HL-60 (cell line): ENCODE measurements around the gene TDRD9.

Experiments used
- DNase-seq, 2 experiments: peaks; one replicate each; pipeline ENCODE4 v3.0.0-alpha.2; 2010 to 2020; ENCODE audit warnings: low read depth in 1 of 2, low spot score in 1 of 2
- H3K27ac ChIP-seq: fragments of 250-450 bp; sonication (Bioruptor Pico); replicated peaks from 2 replicates; pipeline ENCODE4 v1.5.1; 2020; ENCODE audit warnings: mild to moderate bottlenecking, moderate library complexity
- H3K27me3 ChIP-seq: fragments of 250-450 bp; sonication (Bioruptor Pico); 2 replicates; pipeline ENCODE4 v1.5.1; 2021; ENCODE audit warnings: mild to moderate bottlenecking, moderate library complexity; ENCODE audit not compliant: insufficient read depth, poor library complexity, severe bottlenecking
- H3K4me3 ChIP-seq: replicated peaks from 2 replicates; pipeline ENCODE4 v1.5.1; 2011; ENCODE audit warnings: mild to moderate bottlenecking, control low read depth, low read length; ENCODE audit not compliant: insufficient read depth
- GABPA ChIP-seq: IDR thresholded peaks from 2 replicates; pipeline ENCODE4 v1.6.1; 2012; ENCODE audit warnings: low read depth
- POLR2AphosphoS5 ChIP-seq: IDR thresholded peaks from 2 replicates; pipeline ENCODE4 v1.6.1; 2012; ENCODE audit warnings: low read depth
- REST ChIP-seq: IDR thresholded peaks from 2 replicates; pipeline ENCODE4 v1.6.1; 2012; ENCODE audit warnings: low read depth; ENCODE audit not compliant: insufficient replicate concordance
- SPI1 ChIP-seq: IDR thresholded peaks from 2 replicates; pipeline ENCODE4 v1.6.1; 2012; ENCODE audit warnings: low read depth, mild to moderate bottlenecking, borderline replicate concordance
- TF ChIP-seq, protein P1 (sequence below): IDR thresholded peaks from one replicate; pipeline ENCODE4 v1.5.1; 2011; ENCODE audit warnings: low read length, control low read depth, inconsistent platforms; ENCODE audit not compliant: insufficient read depth

TDRD9 gene

GRCh38 chr14:104069541-104069940 is 141.3 kb downstream of the TDRD9 start:
- TF ChIP-seq SPI1 = no peak
- TF ChIP-seq POLR2AphosphoS5 = no peak
- TF ChIP-seq GABPA = no peak
- TF ChIP-seq REST = no peak
- TF ChIP-seq, protein P1, sequence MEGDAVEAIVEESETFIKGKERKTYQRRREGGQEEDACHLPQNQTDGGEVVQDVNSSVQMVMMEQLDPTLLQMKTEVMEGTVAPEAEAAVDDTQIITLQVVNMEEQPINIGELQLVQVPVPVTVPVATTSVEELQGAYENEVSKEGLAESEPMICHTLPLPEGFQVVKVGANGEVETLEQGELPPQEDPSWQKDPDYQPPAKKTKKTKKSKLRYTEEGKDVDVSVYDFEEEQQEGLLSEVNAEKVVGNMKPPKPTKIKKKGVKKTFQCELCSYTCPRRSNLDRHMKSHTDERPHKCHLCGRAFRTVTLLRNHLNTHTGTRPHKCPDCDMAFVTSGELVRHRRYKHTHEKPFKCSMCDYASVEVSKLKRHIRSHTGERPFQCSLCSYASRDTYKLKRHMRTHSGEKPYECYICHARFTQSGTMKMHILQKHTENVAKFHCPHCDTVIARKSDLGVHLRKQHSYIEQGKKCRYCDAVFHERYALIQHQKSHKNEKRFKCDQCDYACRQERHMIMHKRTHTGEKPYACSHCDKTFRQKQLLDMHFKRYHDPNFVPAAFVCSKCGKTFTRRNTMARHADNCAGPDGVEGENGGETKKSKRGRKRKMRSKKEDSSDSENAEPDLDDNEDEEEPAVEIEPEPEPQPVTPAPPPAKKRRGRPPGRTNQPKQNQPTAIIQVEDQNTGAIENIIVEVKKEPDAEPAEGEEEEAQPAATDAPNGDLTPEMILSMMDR = no peak
- H3K4me3 ChIP-seq = no peak overlapping the region
- H3K27me3 ChIP-seq = peaks cover 4% of the 10 kb centered on the region
- no peak for DNase-seq
- no peak overlapping the region for H3K27ac ChIP-seq

DNA sequence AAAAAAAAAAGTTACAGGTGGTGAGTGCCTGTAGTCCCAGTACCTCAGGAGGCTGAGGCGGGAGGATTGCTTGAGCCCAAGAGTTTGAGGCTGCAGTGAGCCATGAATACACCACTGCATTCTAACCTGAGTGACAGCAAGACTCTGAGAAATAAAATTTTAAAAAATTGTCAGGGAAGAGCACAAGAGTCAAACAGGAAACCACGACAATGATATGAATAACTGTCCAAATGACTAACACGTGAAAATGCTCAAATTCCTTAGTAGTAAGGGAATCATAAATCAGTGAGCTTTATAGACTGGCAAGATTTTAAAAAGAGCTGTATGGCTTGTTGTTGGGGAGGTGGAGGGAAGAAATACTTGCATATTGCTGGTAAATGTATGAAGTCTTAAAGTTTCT is 144.3 kb downstream of the TDRD9 start:
- TF ChIP-seq GABPA (no peak), REST (no peak), SPI1 (no peak), POLR2AphosphoS5 (no peak)
- TF ChIP-seq, protein P1 = no peak
- H3K27ac ChIP-seq = no peak overlapping the region
- H3K4me3 ChIP-seq = no peak overlapping the region
- DNase-seq = no peak
- peaks cover 4% of the 10 kb centered on the region for H3K27me3 ChIP-seq

- DNase-seq = no peak
- Histone ChIP-seq H3K27me3 (peaks cover 4% of the 10 kb centered on the region), H3K27ac (no peak overlapping the region), H3K4me3 (no peak overlapping the region)
- TF ChIP-seq GABPA (no peak), POLR2AphosphoS5 (no peak), REST (no peak), SPI1 (no peak)
- TF ChIP-seq, protein P1 = no peak
Measured at GRCh38 chr14:104073764-104074163, 145.5 kb downstream of the TDRD9 start.
